Measurements from ENCODE around the gene RNF111.

DNA sequence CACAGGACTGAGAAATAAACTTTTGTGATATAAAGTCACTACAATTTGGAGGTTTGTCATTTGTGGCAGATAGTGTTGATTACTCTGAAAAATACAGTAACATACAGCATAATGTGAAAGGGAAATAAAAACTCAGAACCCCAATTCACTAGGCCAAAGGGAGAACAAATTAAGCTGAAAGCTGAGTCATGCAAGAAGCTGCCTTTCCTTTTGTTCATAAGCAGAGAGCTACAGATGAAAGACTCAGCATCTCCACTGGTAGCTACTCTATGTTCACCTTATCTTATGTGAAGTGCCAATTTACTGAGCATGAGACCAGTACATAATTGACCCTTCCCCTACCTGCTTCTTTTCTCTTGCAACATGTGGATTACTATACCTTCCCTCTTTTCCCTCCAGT lies 34.7 kb upstream of the RNF111 start:
- TF ChIP-seq POLR2A (IDR thresholded peaks at IDR 0.05; ENCODE audit: low read depth, low read length) (no peak), POLR2AphosphoS5 (IDR thresholded peaks at IDR 0.05; ENCODE audit: low read depth, low read length) (no peak), TAF1 (IDR thresholded peaks at IDR 0.05; ENCODE audit: borderline replicate concordance, low read depth, low read length) (no peak)
